ENCODE results near the gene FKBP4. TPM values are rescaled to one million over a fixed set of nuclear protein-coding genes. Genes with fewer than 3 reads are reported as not detected.

Gene FKBP4
- total RNA-seq, 1 donor: 51.8 TPM

GRCh38 chr12:2776129-2776806 is 18.5 kb upstream of the FKBP4 start:
- H3K4me3 ChIP-seq (ENCODE audit: low read depth, low read length): no peak overlapping the region
- TF ChIP-seq CTCF (IDR thresholded peaks at IDR 0.05; ENCODE audit: insufficient read depth, low read depth, low read length): no peak
- DNase-seq (ENCODE audit: low read depth): no peak

- no peak overlapping the region for H3K4me3 ChIP-seq (ENCODE audit: low read depth, low read length)
- DNase-seq (ENCODE audit: low read depth): no peak
- no peak for TF ChIP-seq CTCF (IDR thresholded peaks at IDR 0.05; ENCODE audit: insufficient read depth, low read depth, low read length)
These were observed 15.5 kb upstream of the FKBP4 start for GRCh38 chr12:2779281-2779680.

- no peak overlapping the region for H3K4me3 ChIP-seq (ENCODE audit: low read depth, low read length)
- peak; percentile 92 for TF ChIP-seq CTCF (IDR thresholded peaks at IDR 0.05; ENCODE audit: insufficient read depth, low read depth, low read length)
- DNase-seq (ENCODE audit: low read depth): peak; percentile 52
These were observed 10.7 kb upstream of the FKBP4 start for GRCh38 chr12:2783936-2784600.

GRCh38 chr12:2785017-2785416 is 9.8 kb upstream of the FKBP4 start:
- no peak overlapping the region for H3K4me3 ChIP-seq (ENCODE audit: low read depth, low read length)
- no peak for TF ChIP-seq CTCF (IDR thresholded peaks at IDR 0.05; ENCODE audit: insufficient read depth, low read depth, low read length)
- no peak for DNase-seq (ENCODE audit: low read depth)

- H3K4me3 ChIP-seq (ENCODE audit: low read depth, low read length): no peak overlapping the region
- DNase-seq (ENCODE audit: low read depth): no peak
- TF ChIP-seq CTCF (IDR thresholded peaks at IDR 0.05; ENCODE audit: insufficient read depth, low read depth, low read length): no peak
These were observed 3.7 kb upstream of the FKBP4 start for GRCh38 chr12:2791089-2791488.

GRCh38 chr12:2792671-2793500 is 1.9 kb upstream of the FKBP4 start:
- no peak overlapping the region for H3K4me3 ChIP-seq (ENCODE audit: low read depth, low read length)
- DNase-seq (ENCODE audit: low read depth): no peak
- no peak for TF ChIP-seq CTCF (IDR thresholded peaks at IDR 0.05; ENCODE audit: insufficient read depth, low read depth, low read length)

Measured in fibroblast of villous mesenchyme (primary cell).